Activated CD8-positive, alpha-beta T cell treated with anti-CD3 and anti-CD28 coated beads for 36 hours (primary cell): ENCODE measurements around the gene IFNGR1. TPM values are rescaled to one million over a fixed set of nuclear protein-coding genes. Genes with fewer than 3 reads are reported as not detected.
A peak's percentile ranks its signal among the peaks of the same experiment; 100 is the strongest.

Experiments
- ATAC-seq: fragments of 200-7000 bp; cut with Tn5 transposase; one replicate; pipeline ENCODE4 v1.10.0; 2021; ENCODE audit warnings: mild to moderate bottlenecking, moderate library complexity
- CTCF ChIA-PET: fragments of 350-600 bp; sonication (Branson Sonifier 250); formaldehyde crosslinking; loops from one replicate; lab custom pipeline; 2021; ENCODE audit warnings: antibody characterized with exemption; lab: Charles Lee
- POLR2A ChIA-PET: fragments of 350-600 bp; sonication (Branson Sonifier 250); formaldehyde crosslinking; loops from one replicate; lab custom pipeline; 2021; ENCODE audit warnings: antibody characterized with exemption; lab: Charles Lee
- DNase-seq: peaks from one replicate; pipeline ENCODE4 v3.0.0-alpha.2; 2020
- H3K27ac Mint-ChIP-seq: one replicate; pipeline ENCODE4 v1.8.0; 2021; ENCODE audit warnings: mild to moderate bottlenecking, mixed read lengths
- H3K27me3 Mint-ChIP-seq: one replicate; pipeline ENCODE4 v1.8.0; 2021; ENCODE audit warnings: mixed read lengths
- H3K36me3 Mint-ChIP-seq: one replicate; pipeline ENCODE4 v1.8.0; 2021; ENCODE audit warnings: low read depth, mixed read lengths
- H3K4me1 Mint-ChIP-seq: one replicate; pipeline ENCODE4 v1.8.0; 2021; ENCODE audit warnings: low read depth, mixed read lengths
- H3K4me3 Mint-ChIP-seq: one replicate; pipeline ENCODE4 v1.8.0; 2021; ENCODE audit warnings: mild to moderate bottlenecking, moderate library complexity, mixed read lengths
- H3K9me3 Mint-ChIP-seq: one replicate; pipeline ENCODE4 v1.8.0; 2021; ENCODE audit warnings: mixed read lengths
- intact Hi-C: fragments of 100-400 bp; cut with micrococcal nuclease; formaldehyde crosslinking; loops from one replicate; pipeline ENCODE4 v1.10.0; 2022
- total RNA-seq, 2 experiments: library from RNA; stranded (reverse); gene quantifications; one replicate each; pipeline ENCODE4 v1.2.3, GENCODE V29; 2021
- TF ChIP-seq, protein P1 (sequence below): fragments of 200-600 bp; IDR thresholded peaks from one replicate; pipeline ENCODE4 v1.8.0; 2022; ENCODE audit warnings: antibody characterized with exemption, mild to moderate bottlenecking

IFNGR1 gene
- total RNA-seq, 2 experiments from 2014 or later, result 25.6 to 26.8 TPM

DNA sequence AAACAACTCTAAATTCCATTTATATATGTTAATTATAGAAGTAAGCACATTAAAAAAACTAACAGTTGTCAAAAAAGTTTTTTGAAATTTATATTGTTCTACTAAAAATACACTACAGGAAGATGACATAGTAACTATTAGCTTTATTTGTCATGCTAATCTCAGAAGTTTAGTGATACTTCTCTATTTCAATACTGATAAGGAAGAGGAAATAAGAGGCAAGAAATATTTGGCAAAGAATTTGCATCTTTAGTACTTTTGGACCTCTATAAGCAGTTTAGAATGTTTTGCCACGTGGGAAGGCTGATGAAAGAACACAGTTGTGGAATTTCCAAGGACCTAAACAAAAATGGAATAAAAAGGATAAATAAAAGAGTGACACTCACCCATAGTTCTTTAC lies 12.6 kb downstream of the IFNGR1 start:
- Mint-ChIP-seq H3K27ac (no peak overlapping the region), H3K4me1 (peaks cover 6% of the 10 kb centered on the region), H3K36me3 (peaks cover 41% of the 10 kb centered on the region), H3K9me3 (peaks cover 7% of the 10 kb centered on the region), H3K27me3 (no peaks in the 10 kb centered on the region), H3K4me3 (no peak overlapping the region)
- POLR2A ChIA-PET, result no interaction called here
- TF ChIP-seq, protein P1, sequence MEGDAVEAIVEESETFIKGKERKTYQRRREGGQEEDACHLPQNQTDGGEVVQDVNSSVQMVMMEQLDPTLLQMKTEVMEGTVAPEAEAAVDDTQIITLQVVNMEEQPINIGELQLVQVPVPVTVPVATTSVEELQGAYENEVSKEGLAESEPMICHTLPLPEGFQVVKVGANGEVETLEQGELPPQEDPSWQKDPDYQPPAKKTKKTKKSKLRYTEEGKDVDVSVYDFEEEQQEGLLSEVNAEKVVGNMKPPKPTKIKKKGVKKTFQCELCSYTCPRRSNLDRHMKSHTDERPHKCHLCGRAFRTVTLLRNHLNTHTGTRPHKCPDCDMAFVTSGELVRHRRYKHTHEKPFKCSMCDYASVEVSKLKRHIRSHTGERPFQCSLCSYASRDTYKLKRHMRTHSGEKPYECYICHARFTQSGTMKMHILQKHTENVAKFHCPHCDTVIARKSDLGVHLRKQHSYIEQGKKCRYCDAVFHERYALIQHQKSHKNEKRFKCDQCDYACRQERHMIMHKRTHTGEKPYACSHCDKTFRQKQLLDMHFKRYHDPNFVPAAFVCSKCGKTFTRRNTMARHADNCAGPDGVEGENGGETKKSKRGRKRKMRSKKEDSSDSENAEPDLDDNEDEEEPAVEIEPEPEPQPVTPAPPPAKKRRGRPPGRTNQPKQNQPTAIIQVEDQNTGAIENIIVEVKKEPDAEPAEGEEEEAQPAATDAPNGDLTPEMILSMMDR, result no peak
- ATAC-seq (no peak), DNase-seq (no peak)
- CTCF ChIA-PET, result no interaction called here
- intact Hi-C loops, result no loop called here

DNA sequence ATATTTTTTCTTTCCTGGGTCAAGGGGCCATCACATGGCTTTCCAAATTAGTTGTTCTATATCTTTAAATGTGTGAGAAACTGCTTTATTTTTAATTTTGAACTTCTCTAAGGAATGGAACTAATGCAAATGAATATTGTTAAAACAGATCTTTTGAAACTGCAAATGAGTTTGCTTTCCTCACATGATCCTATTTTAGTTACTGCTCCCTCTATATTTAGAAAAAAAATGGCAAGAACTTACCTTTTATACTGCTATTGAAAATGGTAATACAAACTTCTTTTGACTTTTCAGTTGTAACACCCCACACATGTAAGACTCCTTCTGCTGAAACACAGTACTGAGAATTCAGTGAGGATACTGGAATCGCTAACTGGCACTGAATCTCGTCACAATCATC lies 15.9 kb downstream of the IFNGR1 start:
- no peak overlapping the region for H3K27ac Mint-ChIP-seq
- no peaks in the 10 kb centered on the region for H3K27me3 Mint-ChIP-seq
- DNase-seq (no peak), ATAC-seq (no peak)
- no peak overlapping the region for H3K4me3 Mint-ChIP-seq
- no peaks in the 10 kb centered on the region for H3K9me3 Mint-ChIP-seq
- intact Hi-C loops, result no loop called here
- H3K36me3 Mint-ChIP-seq, result peaks cover 38% of the 10 kb centered on the region
- ChIA-PET CTCF (no interaction called here), POLR2A (no interaction called here)
- TF ChIP-seq, protein P1, result no peak
- no peaks in the 10 kb centered on the region for H3K4me1 Mint-ChIP-seq

DNA sequence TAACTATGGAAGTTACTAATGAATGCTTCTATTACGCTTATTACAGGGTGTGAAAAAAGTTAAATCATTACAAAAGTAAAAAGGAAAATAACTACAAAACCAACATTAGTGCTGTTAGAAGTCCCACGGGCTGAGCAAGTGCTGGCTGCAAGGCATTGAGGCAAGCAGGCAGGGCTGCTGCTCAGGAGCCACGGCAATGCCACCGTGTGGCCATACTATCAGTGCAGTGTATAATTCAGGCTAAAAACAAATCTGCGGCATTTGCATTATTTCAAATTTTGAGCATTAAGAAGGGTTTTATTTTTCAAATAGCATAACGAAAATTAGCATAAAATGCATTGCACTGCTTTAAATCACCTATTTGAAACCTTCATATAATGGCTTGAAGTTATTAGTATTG lies 17.1 kb downstream of the IFNGR1 start:
- TF ChIP-seq, protein P1, result no peak
- DNase-seq (peak; percentile 19), ATAC-seq (no peak)
- intact Hi-C loops, result no loop called here
- ChIA-PET CTCF (no interaction called here), POLR2A (no interaction called here)
- no peak overlapping the region for H3K27ac Mint-ChIP-seq
- H3K36me3 Mint-ChIP-seq, result peaks cover 37% of the 10 kb centered on the region
- H3K9me3 Mint-ChIP-seq, result no peaks in the 10 kb centered on the region
- no peak overlapping the region for H3K4me3 Mint-ChIP-seq
- H3K4me1 Mint-ChIP-seq, result peaks cover 3% of the 10 kb centered on the region
- H3K27me3 Mint-ChIP-seq, result no peaks in the 10 kb centered on the region

DNA sequence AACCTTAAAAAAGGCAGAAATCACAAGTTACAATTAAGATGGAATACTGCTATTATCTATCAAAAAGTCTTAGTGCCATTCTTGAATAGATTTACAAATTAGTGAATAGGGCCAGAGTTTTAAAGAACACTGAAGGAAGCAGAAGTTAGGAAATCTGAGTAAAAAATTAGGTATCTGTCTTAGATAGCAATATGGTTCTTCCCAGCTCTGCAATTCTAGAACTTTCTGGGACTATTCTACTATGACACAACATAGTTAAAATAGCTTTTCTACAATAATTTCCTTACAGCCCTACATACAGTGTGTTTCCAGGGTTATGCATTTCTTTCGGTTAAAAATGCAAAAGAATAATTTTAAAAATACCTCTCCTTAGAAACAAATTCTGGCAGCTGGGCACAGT lies 18.2 kb downstream of the IFNGR1 start:
- ChIA-PET POLR2A (no interaction called here), CTCF (no interaction called here)
- TF ChIP-seq, protein P1, result no peak
- Mint-ChIP-seq H3K36me3 (peaks cover 40% of the 10 kb centered on the region), H3K9me3 (no peaks in the 10 kb centered on the region), H3K27me3 (no peaks in the 10 kb centered on the region), H3K4me1 (peaks cover 9% of the 10 kb centered on the region), H3K4me3 (no peak overlapping the region), H3K27ac (no peak overlapping the region)
- intact Hi-C loops, result no loop called here
- DNase-seq, result no peak
- no peak for ATAC-seq

DNA sequence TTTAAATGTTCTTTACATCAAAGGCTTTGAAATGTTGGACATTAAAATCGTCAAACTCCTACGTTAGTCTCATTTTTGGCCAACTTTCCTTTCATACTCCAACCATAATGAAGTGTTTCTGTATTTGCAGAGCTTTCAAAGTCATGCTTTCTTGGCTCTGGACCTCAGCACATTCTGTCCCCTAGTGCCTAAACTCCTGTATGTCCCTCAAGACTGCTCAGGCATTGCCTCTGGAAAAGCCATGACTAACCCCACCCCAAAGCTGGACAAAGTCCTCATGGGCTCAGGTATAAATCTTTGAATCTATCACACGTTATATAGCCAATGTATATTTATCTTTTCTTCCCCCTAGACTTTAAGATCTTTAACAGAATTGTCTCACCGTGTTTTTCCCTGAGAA lies 18.9 kb downstream of the IFNGR1 start:
- ChIA-PET POLR2A (no interaction called here), CTCF (no interaction called here)
- Mint-ChIP-seq H3K27me3 (no peaks in the 10 kb centered on the region), H3K4me3 (no peak overlapping the region), H3K27ac (no peak overlapping the region), H3K4me1 (peaks cover 10% of the 10 kb centered on the region), H3K36me3 (peaks cover 37% of the 10 kb centered on the region), H3K9me3 (no peaks in the 10 kb centered on the region)
- intact Hi-C loops, result no loop called here
- DNase-seq (no peak), ATAC-seq (no peak)
- TF ChIP-seq, protein P1, result no peak
